LoVo (cell line): ENCODE results near the gene SERPINE2.

Experiments used
- DNase-seq: peaks from one replicate; pipeline ENCODE4 v3.0.0-alpha.2; 2016; ENCODE audit warnings: low spot score

Gene SERPINE2

DNA sequence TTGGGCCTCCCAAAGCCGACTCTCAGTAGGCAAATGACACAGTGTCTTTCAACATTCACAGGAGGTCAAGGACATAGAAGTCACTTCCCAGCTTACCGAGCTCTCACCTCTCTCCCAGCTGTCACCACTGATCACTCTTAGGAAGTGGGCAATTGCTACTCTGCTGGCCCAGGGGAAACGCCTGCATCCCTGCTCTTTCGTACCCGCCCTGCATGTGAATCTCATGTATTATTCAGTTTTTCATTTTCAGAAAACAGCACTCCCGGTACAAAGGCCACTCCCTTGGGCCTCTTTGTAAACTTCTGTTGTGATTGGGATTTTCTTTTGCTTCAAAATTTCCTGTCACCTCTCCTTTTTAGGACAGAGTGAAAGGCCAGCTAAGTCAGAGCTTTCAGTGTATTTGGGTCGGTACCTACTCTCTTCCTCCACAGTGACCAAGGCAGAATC lies 66.4 kb downstream of the SERPINE2 start:
- no peak for DNase-seq

GRCh38 chr2:223971731-223972130 lies 67.4 kb downstream of the SERPINE2 start:
- no peak for DNase-seq

DNA sequence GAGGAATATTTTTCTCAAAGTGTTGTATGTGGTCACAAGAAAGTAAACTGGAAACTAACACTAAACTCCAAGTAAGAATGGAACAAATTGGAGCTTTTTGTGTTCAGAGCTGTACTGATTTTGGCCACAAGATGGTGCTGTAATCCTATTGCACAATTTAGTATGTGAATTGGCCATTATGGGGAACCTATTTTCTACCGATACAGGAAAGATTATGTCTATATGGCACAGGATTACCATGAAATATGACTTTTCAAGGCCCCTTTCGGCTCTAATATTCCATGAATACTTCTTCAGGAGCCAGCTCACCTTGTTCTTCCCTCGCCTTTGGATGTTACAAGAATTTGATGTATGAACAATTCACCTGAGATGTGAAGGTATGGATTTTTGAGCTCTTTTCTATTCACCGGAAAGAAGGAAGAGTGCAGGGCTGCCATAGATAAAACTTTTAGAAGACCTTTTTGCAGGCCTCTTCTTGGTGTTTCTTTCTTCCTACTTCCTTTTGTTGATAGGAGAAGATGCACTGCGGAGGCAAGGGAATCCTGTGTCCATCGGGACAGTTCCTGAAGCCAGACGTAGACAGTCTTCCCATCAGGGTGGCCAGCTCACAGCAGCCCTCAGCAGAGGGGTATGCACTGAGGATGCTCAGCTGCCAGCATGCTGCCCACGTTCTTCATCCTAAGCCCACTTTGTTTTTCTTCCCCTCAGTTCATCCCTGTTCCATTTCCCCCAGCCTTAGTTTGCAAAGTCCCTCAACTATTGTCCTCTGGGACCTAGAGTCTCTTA lies 68.5 kb downstream of the SERPINE2 start:
- DNase-seq = peak; percentile 72

- no peak for DNase-seq
These were observed 69.2 kb downstream of the SERPINE2 start for GRCh38 chr2:223969856-223970255.

DNA sequence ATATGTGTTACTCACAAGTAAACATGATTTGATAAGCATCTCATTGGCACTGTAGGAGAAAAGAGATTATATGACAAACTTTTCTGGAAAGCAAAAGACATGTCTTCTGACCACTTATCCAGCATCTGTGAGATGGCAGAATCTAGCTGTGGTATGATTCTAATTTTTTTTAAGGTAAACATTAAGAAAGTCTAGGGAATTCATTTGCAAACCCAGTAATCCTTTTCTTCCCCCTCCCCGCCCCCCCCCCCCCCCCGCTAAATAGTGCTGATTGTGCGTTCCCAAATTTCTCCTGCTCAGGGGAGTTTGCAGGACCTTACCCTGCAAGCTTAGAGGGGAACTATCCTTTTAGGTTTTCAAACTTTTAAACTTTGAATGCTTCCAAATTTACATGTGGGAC lies 69.8 kb downstream of the SERPINE2 start:
- DNase-seq = no peak

DNA sequence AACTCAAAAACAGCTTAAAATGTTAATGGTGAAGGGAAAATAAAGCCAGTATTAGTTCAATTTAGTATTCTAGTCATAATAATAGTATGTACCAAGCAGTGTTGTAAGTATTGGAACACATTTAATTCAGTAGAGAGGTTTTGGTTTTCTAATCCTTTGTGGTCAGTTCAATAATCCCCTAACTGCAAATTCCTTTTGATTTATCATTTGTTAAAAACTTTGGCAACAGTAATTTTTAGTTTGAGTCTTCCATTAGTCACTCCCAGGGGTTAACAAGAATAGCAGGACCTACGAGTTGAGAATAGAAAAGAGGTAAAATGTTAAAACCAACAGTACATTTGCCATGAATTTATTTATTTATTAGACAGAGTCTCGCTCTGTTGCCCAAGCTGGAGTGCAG lies 71.1 kb downstream of the SERPINE2 start:
- DNase-seq = no peak

DNA sequence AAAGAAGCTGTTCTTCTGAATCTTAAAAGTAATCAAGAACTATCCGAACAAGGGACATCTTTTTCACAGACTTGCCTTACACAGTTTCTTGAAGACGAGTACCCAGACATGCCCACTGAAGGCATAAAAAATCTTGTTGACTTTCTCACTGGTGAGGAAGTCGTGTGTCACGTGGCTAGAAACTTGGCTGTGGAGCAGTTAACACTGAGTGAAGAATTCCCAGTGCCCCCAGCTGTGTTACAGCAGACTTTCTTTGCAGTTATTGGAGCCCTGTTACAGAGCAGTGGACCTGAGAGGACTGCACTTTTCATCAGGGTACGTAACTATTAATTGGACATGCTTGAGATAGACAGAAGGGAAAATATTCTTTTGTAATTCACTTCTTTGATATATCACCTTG lies 79.4 kb downstream of the SERPINE2 start:
- no peak for DNase-seq

DNA sequence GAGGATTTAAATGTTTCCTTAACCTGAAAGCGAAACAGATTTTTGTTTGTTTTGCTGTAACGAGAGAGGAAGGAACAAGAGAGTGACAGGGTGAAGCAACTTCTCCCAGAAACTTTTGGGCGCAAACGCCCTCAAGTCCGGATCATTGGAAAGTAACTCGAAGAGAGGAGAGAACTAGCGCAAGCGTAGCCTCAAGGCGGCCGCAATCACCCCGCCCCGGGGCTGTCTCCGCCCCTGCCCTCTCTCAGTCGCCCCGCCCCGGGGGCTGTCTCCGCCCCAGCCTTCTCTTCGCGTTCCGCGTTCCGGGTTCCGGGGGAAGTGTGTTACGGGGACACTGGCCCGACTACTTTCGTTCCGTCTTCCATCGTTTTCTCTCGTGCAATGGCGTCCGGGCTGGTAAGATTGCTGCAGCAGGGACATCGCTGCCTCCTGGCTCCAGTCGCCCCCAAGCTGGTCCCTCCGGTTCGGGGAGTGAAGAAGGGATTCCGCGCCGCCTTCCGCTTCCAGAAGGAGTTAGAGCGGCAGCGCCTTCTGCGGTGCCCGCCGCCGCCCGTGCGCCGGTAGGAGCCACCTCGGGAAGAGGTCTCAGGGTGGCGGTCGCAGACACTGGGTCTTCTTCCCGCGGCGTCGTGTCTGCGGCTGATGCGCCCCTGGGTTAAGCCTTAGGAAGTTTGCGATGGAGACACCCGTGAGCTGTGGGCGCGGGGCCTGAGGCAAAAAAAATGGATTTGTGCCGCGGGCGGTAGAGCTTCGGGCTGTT lies 81.8 kb downstream of the SERPINE2 start, which contains the start of gene MRPL44:
TSS of gene MRPL44 (plus strand) at position 372 of the 760 bp plus-strand sequence. CDS start at position 382, 10 bp downstream.
- DNase-seq = peak; percentile 94

DNA sequence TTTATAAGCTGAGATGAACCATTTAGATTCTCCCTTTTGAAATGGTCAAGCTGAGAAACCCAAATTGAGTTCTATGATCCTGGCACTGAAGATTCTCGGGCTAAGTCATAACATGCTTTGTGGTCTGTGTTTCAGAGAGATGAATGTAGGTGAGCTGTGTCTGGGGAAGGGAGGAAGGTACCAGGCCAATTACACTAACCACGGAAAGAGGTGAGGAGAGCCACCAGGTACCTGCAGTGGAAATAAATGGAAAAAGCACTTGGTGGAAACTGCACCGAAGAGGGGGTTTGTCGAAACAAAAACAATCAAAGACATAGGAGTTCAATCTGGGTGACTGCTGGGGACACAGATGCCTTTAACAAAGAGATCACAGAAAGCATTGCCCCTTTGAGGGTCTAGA lies 82.8 kb downstream of the SERPINE2 start:
- DNase-seq = no peak

- DNase-seq = no peak
These were observed 84.7 kb downstream of the SERPINE2 start for GRCh38 chr2:223954401-223954800.

GRCh38 chr2:223952280-223952968 lies 86.7 kb downstream of the SERPINE2 start:
- DNase-seq = no peak

DNA sequence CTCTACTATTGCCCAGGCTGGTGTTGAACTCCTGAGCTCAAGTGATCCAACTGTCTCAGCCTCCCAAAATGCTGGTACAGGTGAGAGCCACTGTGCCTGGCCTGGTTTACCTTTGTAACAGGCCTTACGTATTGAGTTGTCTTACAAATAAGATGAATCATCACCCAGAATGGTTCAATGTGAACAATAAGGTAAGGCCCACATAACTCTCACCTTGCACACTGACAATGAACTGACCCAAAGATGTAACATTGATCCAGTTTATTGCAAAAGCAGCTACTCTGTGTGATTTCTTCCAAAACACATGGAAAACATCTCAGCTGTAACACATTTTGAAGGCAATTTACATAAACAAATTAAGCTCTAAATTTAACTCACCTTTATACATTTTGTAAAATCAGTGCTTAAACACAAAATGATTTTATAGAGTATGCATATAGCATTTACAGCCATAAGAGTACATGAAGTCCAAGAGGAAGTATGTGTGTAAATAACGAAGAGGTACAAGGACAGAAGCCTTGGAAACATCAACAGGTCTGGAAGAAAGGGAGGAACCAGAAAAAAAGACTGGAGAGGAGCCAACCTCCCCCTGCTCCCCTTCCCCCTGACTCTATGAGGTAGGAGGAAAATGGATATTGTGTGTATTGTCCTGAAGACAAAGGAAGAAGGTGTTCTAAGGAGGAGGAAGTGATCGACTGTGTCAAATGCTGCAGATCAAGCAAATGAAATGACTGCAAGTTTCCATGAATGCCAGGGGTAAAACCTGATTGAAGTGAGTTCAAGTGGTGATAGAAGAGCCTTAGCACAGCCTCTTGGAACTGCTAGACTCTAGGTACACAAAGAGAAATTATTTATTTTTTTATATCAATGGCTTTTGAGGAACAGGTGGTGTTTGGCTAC lies 88.4 kb downstream of the SERPINE2 start:
- no peak for DNase-seq

- no peak for DNase-seq
These were observed 89.7 kb downstream of the SERPINE2 start for GRCh38 chr2:223949241-223949840.

DNA sequence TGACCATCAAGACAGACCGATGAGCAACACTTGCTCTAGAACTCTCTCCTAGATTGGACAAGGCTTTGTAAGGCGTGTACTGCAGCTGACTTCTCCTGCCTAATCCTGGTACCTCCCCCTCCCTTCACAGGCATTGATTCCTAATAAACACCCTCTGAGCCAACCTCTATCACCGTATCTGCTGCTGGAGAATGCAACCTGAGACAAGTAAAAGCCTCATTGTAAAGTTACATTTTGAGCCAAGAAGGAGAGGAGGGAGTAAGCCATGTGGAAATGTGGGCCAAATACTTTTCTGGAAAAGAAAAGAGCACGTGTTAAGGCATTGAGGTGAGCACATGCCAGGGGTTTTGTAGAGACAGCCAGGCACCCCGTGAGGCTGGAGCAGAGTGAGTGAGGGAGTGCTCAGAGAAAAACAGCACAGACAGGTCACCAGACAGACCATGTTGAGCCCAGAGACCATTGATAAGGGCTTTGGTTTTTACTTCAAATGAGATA lies 91.3 kb downstream of the SERPINE2 start:
- DNase-seq = no peak

GRCh38 chr2:223945755-223946154 lies 93.3 kb downstream of the SERPINE2 start:
- no peak for DNase-seq

DNA sequence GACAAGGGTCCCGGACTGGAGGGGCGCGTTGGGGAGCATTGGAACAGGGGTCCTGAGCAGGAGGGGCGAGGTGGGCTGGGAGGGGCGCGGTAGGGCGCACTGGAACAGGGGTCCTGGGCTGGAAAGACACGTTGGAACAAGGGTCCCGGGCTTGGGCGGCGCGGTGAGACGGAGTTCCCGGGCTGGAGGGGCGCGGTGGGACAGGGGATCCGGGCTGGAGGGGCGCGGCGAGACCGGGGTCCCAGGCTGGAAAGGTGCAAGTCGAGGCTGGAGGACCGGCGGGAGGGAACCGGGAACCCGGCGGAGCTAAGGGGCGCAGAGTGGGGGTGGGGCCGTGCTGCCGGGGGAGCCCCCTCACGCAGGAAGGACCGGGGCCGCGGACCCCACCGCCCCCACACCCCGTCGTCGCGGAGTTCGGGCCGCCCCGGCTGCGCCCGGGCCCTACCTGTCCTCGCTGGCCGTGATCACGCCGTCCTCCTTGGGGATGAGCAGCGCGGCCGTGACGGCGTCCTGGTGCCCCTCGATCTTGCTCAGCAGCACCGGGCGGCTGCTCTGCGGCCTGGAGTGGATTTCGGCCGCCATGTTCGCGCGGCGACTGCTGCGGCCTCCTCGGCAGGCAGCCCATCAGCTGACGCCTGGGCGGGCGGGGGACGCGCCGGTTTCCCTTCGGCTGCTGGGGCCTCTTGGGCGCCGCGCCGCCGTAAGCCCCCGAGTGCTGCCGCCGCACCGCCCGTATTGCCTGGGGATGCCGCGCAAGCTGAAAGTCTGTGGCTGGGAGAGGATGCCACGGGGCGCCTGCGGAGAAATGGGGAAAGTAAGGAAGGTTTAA lies 94.2 kb downstream of the SERPINE2 start, which contains the start of gene WDFY1:
TSS of gene WDFY1 (minus strand) at position 633 of the 829 bp plus-strand sequence. CDS start at position 582, 51 bp downstream.
- DNase-seq = peak; percentile 88

- no peak for DNase-seq
These were observed 94.9 kb downstream of the SERPINE2 start for GRCh38 chr2:223944166-223944702.

DNA sequence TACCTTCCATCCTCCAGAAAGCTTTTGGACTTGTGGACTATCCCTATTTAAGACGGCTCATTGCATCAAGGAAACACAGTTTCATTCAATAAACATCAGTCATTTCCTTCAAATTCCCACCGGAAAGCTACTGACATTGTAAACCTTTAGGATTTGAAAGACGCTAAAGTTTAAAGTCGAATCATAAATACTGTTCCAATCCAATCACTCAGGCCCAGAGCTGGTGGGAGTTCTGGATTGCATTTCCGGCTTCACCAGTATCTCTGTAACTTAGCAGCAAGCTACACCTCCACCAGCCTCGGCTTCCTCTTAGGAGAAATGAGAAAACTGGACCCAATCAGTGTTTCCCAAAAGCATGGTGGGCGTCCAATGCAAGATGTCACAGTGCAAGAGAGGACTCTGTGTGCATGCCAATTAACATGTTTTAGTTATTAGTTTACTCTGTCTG lies 95.5 kb downstream of the SERPINE2 start:
- no peak for DNase-seq

GRCh38 chr2:223943135-223943534 lies 96.0 kb downstream of the SERPINE2 start:
- DNase-seq = no peak
